GM12878 (cell line): ENCODE results near the gene BBC3. TPM values are rescaled to one million over a fixed set of nuclear protein-coding genes. Genes with fewer than 3 reads are reported as not detected.
A peak's percentile ranks its signal among the peaks of the same experiment; 100 is the strongest.

ENCODE experiments used
- CEBPZ ChIP-seq: fragments of 150-350 bp; IDR thresholded peaks from 2 replicates; pipeline ENCODE4 v1.6.1; 2016; ENCODE audit warnings: low read depth, low read length
- CREM ChIP-seq: IDR thresholded peaks from 2 replicates; pipeline ENCODE4 v1.6.1; 2014; ENCODE audit warnings: antibody characterized with exemption, low read depth
- FOXM1 ChIP-seq: IDR thresholded peaks from 2 replicates; pipeline ENCODE4 v1.6.1; 2012; ENCODE audit warnings: low read depth, mild to moderate bottlenecking, inconsistent platforms, low read length, moderate library complexity
- HCFC1 ChIP-seq: fragments of 150-350 bp; IDR thresholded peaks from 2 replicates; pipeline ENCODE4 v1.6.1; 2014; ENCODE audit warnings: low read length
- JUNB ChIP-seq: IDR thresholded peaks from 2 replicates; pipeline ENCODE4 v1.6.1; 2016; ENCODE audit warnings: antibody characterized with exemption, mild to moderate bottlenecking
- MTA2 ChIP-seq: fragments of 450-650 bp; IDR thresholded peaks from 2 replicates; pipeline ENCODE4 v1.6.1; 2016; ENCODE audit warnings: low read depth, mild to moderate bottlenecking, moderate library complexity
- NFIC ChIP-seq: IDR thresholded peaks from 2 replicates; pipeline ENCODE4 v1.6.1; 2012; ENCODE audit warnings: low read depth, mild to moderate bottlenecking, inconsistent platforms, low read length, moderate library complexity
- POU2F2 ChIP-seq: IDR thresholded peaks from 3 replicates; pipeline ENCODE4 v1.6.1; 2011; ENCODE audit warnings: low read depth, mild to moderate bottlenecking, low read length, borderline replicate concordance
- RBBP5 ChIP-seq: fragments of 200-600 bp; sonication (generic); conservative IDR thresholded peaks from 2 replicates; pipeline ENCODE4 v1.6.1; 2016
- SKIL ChIP-seq: fragments of 450-650 bp; IDR thresholded peaks from 2 replicates; pipeline ENCODE4 v1.6.1; 2017; ENCODE audit warnings: mild to moderate bottlenecking, low read depth, inconsistent platforms; ENCODE audit not compliant: poor library complexity, severe bottlenecking
- SMARCA5 ChIP-seq: fragments of 450-650 bp; IDR thresholded peaks from 2 replicates; pipeline ENCODE4 v1.6.1; 2017; ENCODE audit warnings: mild to moderate bottlenecking
- TBL1XR1 ChIP-seq: IDR thresholded peaks from 2 replicates; pipeline ENCODE4 v1.6.1; 2012; ENCODE audit warnings: low read depth, low read length, improper control_type of control experiment
- TCF12 ChIP-seq: IDR thresholded peaks from 2 replicates; pipeline ENCODE4 v1.6.1; 2011; ENCODE audit warnings: low read depth, mild to moderate bottlenecking, low read length
- USF1 ChIP-seq: IDR thresholded peaks from 2 replicates; pipeline ENCODE4 v1.6.1; 2011; ENCODE audit warnings: borderline replicate concordance, low read depth, mild to moderate bottlenecking, moderate library complexity, mixed read lengths, low read length; ENCODE audit not compliant: insufficient read depth; ENCODE audit errors: extremely low read length
- USF2 ChIP-seq: IDR thresholded peaks from 2 replicates; pipeline ENCODE4 v1.6.1; 2011; ENCODE audit warnings: low read depth, low read length, improper control_type of control experiment, borderline replicate concordance
- ZBTB11 ChIP-seq: fragments of 450-650 bp; formaldehyde crosslinking; IDR thresholded peaks from 2 replicates; pipeline ENCODE4 v1.5.0; 2022; ENCODE audit warnings: mild to moderate bottlenecking, missing genetic modification characterization
- ZNF207 ChIP-seq: fragments of 450-650 bp; IDR thresholded peaks from 2 replicates; pipeline ENCODE4 v1.6.1; 2014; ENCODE audit warnings: antibody characterized with exemption, mild to moderate bottlenecking, borderline replicate concordance
- ZZZ3 ChIP-seq: IDR thresholded peaks from 2 replicates; pipeline ENCODE4 v1.6.1; 2011; ENCODE audit warnings: low read depth; ENCODE audit not compliant: control insufficient read depth, insufficient read length
- polyA plus RNA-seq, 11 experiments: library from polyadenylated mRNA; depleted of rRNA in 4 of 11; unstranded in 6 of 11; stranded (reverse) in 5 of 11; fragments of >200 nt; fragmentation: Nextera tagmentation in 4 of 11; fragmentation: Illumina TruSeq in 1 of 11; extraction: Ambion mirVana in 4 of 11; extraction: Trizol in 1 of 11; gene quantifications; 1 replicate in 1 of 11; 2 replicates in 10 of 11; pipeline versions ENCODE4 v1.2.1 to v1.2.3, GENCODE V29; 2011 to 2016; ENCODE audit warnings: inconsistent platforms in 2 of 11, missing spikeins in 2 of 11, low read depth in 1 of 11
- total RNA-seq, 4 experiments: library from RNA; depleted of rRNA in 3 of 4; stranded (reverse); fragments of >200 nt in 3 of 4; fragmentation: Illumina TruSeq in 1 of 4; extraction: Trizol in 1 of 4; gene quantifications; 2 replicates each; pipeline versions ENCODE4 v1.2.1 to v1.2.3, GENCODE V29; 2013 to 2021

Gene BBC3
- total and polyA plus RNA-seq, 10 of the 15 experiments (the other 5 are each of a cell fraction or from before 2014, with no cell fraction given) = 0.10 to 17.9 (median 7.5) TPM

GRCh38 chr19:47231215-47232054 is 436 bp upstream of the BBC3 start (continued):
- no peak for TF ChIP-seq ZBTB11 (CRISPR knock-in tag)
- TF ChIP-seq FOXM1 = no peak
- peak; percentile 83 for TF ChIP-seq SKIL
- TF ChIP-seq CEBPZ = no peak
- no peak for TF ChIP-seq HCFC1
- no peak for TF ChIP-seq ZNF207
- peak; percentile 55; the same call in 1 of the 3 replicates for TF ChIP-seq POU2F2
- TF ChIP-seq CREM = peak; percentile 52
- no peak for TF ChIP-seq ZZZ3
- no peak for TF ChIP-seq JUNB
- TF ChIP-seq MTA2 = peak; percentile 45
- TF ChIP-seq TCF12 = peak; percentile 87
- peak; percentile 38; the same call in 1 of the 2 replicates for TF ChIP-seq SMARCA5
- TF ChIP-seq NFIC = no peak
- peak; percentile 72; the same call in 1 of the 2 replicates for TF ChIP-seq TBL1XR1
- TF ChIP-seq USF2 = peak; percentile 34; the same call in 1 of the 2 replicates
- no peak for TF ChIP-seq RBBP5
- peak; percentile 85 for TF ChIP-seq USF1
